GM12892 (cell line): ENCODE measurements around the gene TFF3.

ENCODE experiments used
- POLR2A ChIP-seq: IDR thresholded peaks from 2 replicates; pipeline ENCODE4 v1.6.1; 2011; ENCODE audit warnings: low read depth, low read length, control low read depth
- POLR2AphosphoS5 ChIP-seq: IDR thresholded peaks from 2 replicates; pipeline ENCODE4 v1.6.1; 2011; ENCODE audit warnings: low read depth, low read length, control low read depth

DNA sequence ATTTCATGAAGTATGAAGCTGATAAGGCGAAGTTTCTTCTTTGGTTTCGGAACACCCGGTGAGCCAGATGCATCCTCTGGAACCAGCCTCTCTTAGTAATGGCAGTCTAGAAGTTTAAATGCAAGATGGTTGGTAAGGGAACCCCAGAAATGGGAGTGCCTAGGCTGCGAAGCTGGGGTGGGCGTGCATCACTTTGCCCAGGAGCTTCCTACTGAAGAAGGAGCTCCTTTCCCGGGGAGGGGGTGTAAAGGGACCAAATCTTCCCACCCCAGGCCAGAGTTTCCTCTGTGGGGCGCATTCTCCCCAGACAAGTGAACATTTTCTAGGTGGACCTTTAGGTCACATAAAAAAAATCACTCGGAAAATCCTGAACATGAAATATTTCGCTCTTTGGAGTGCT lies 31.2 kb upstream of the TFF3 start:
- TF ChIP-seq POLR2A (no peak), POLR2AphosphoS5 (no peak)
